GM12872 (cell line): Measurements from ENCODE around the gene KLHL9.

Experiments
- TF ChIP-seq, protein P1 (sequence below): IDR thresholded peaks from 3 replicates; pipeline ENCODE4 v1.5.1; 2011; ENCODE audit warnings: low read depth, mild to moderate bottlenecking, low read length, moderate library complexity; ENCODE audit not compliant: insufficient read depth

The KLHL9 gene

DNA sequence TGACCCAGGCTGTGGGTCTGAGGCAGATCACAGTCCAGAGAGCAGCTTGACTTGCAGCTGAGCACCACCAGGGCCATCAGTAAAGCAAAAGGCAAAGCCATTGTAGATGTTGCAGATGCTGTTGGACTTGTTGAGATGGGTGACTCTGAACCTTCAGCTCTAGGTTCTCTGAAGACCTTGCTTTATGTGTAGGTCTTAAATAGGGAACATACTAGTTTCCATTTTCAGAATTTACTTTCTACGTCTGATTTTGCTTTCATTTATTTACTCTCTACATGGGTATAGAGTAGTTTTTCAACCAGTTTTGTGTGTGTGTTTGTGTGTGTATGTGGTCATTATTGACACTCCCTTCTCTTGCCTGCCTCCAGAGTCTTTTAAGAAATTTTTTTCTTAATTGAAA is 15.6 kb upstream of the KLHL9 start, which contains the start of gene IFNA6:
TSS of gene IFNA6 (minus strand) at position 101 of the 400 bp plus-strand sequence. CDS start at position 101, 0 bp downstream.
- TF ChIP-seq, protein P1, sequence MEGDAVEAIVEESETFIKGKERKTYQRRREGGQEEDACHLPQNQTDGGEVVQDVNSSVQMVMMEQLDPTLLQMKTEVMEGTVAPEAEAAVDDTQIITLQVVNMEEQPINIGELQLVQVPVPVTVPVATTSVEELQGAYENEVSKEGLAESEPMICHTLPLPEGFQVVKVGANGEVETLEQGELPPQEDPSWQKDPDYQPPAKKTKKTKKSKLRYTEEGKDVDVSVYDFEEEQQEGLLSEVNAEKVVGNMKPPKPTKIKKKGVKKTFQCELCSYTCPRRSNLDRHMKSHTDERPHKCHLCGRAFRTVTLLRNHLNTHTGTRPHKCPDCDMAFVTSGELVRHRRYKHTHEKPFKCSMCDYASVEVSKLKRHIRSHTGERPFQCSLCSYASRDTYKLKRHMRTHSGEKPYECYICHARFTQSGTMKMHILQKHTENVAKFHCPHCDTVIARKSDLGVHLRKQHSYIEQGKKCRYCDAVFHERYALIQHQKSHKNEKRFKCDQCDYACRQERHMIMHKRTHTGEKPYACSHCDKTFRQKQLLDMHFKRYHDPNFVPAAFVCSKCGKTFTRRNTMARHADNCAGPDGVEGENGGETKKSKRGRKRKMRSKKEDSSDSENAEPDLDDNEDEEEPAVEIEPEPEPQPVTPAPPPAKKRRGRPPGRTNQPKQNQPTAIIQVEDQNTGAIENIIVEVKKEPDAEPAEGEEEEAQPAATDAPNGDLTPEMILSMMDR, result no peak

DNA sequence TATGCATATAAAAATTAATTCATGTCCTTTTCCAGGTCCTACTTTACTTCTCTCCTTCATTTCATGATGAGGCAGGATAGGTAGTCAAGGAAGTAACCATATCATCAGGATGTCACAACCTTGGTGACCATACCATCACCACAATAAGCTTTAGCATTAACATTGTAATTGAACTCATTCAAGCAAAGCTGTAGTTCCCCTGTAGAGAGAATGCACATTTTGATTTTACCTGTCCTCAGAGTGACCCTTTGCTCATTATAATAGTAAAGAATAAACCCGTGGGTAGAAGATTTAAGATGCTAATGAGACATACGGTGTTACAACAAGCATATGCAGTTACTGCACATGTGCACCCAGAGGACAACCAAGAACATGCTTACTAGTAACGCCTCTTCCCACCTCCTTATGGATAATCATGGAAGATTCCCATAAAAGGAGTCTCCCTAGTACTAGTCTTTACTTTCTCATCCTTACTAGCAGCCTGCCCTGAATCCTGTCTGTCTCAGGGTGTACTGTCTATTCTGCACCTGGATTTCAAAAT is 13.3 kb upstream of the KLHL9 start:
- TF ChIP-seq, protein P1, result no peak

DNA sequence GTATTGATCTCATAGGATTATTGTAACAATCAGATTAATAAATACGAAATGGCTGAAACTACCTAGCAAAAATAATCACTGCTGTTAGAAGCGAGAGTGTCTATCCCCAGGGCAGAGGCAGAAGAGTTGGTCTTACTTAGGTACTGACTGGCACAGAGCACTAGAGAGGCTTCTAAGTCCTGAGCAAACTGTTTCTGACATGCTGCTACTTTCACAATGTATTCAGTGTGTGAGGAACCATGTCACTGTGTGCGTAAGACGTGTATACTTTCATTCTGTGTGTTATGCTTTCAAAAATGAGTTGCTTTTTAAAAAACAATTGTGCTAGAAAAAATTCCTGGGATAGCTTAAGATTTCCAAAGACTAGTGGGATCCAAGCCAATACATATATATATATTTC is 5.5 kb upstream of the KLHL9 start:
- TF ChIP-seq, protein P1, result no peak

DNA sequence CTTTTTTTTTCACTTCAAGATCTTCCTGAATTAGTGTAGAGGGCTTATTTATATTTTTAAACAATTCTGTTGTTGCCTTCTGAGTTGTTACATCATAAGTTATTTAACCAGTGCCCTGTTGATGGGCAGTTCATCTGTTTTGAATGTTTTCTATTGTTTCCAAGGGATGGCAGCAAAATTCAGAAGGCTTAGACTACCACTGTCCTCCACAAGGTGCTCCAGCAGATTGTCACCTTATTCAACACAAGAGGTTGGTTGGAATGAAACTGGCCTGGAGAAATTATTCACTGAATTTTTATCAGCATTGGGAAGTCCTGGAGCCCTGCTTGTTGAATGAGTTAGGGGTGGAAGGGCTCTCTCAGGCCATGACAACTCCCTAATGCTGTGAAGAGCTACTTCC is 1.3 kb upstream of the KLHL9 start:
- TF ChIP-seq, protein P1, result 0 out of 3 replicates have a peak, but pooled peaks have one; percentile 9

DNA sequence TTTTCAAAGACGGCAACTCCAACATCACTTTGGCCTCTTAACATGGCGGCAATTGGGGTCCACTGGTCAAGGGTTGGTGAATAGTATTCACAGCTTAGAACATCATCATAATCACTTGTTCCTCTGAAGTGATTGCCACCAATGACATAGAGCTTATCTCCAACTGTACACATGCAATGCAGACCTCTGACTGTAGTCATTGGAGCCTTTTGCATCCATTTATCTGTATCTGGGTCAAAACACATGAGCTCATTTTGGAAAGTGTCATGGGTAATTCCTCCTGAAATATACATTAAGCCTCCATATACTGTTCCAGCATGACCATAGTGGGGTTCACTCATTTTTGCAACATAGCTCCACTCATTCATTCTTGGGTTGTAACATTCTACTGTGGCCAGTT is 2.0 kb downstream of the KLHL9 start:
- TF ChIP-seq, protein P1, result no peak

DNA sequence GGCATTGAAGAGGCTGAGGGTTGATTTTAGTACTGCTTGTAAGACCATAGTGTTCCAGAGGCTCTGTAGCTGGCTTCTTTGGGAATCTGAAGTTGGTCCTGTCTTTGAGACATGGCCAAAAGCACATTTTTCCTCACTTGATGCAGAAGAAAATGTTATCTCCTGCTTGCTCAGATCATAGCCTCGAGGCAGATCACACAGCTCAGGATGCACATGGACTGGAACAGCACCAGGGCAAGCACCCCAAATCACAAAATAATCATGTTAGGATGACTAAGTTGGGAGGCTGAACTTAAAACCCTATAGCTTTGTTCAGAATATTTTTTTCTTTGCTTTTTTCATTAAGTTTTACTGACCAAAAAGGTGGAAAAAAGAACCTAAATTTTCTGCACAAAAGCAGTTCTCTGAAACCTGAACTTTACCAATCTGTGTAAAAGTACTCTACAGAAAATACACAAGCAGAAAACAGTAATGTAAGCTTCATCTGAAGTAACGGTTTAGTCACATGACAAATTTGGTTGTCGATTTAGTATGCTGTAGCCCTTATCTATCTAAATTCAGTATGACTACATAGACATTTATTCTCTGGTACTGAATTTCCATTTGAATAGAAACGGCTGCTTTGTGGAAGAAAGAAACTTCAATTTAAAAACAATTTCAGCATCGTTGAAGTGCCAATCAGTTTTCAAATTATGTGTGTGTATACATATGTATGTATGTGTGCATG is 3.4 kb downstream of the KLHL9 start:
- TF ChIP-seq, protein P1, result no peak

- TF ChIP-seq, protein P1, result peak; percentile 46
Observed at GRCh38 chr9:21326526-21327139, 8.6 kb downstream of the KLHL9 start.
